SU-DHL-6 (cell line): ENCODE data around the gene EMILIN1.
A peak's percentile ranks its signal among the peaks of the same experiment; 100 is the strongest.

Experiments
- EZH2phosphoT487 ChIP-seq: fragments of 200-600 bp; sonication (generic), shearing (Covaris generic); conservative IDR thresholded peaks from 2 replicates; pipeline ENCODE4 v1.6.1; 2018; ENCODE audit warnings: mild to moderate bottlenecking, antibody characterized with exemption, low read length, moderate library complexity, mixed read lengths
- TF ChIP-seq, protein P1 (sequence below): fragments of 200-600 bp; sonication (generic); IDR thresholded peaks from one replicate; pipeline ENCODE4 v1.5.1; 2017; ENCODE audit warnings: antibody characterized with exemption, mild to moderate bottlenecking, low read length, moderate library complexity; ENCODE audit not compliant: insufficient read depth, poor library complexity, severe bottlenecking

GRCh38 chr2:27086090-27086723 is 7.8 kb downstream of the EMILIN1 start:
- TF ChIP-seq, protein P1, sequence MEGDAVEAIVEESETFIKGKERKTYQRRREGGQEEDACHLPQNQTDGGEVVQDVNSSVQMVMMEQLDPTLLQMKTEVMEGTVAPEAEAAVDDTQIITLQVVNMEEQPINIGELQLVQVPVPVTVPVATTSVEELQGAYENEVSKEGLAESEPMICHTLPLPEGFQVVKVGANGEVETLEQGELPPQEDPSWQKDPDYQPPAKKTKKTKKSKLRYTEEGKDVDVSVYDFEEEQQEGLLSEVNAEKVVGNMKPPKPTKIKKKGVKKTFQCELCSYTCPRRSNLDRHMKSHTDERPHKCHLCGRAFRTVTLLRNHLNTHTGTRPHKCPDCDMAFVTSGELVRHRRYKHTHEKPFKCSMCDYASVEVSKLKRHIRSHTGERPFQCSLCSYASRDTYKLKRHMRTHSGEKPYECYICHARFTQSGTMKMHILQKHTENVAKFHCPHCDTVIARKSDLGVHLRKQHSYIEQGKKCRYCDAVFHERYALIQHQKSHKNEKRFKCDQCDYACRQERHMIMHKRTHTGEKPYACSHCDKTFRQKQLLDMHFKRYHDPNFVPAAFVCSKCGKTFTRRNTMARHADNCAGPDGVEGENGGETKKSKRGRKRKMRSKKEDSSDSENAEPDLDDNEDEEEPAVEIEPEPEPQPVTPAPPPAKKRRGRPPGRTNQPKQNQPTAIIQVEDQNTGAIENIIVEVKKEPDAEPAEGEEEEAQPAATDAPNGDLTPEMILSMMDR: peak; percentile 64
- no peak for TF ChIP-seq EZH2phosphoT487
